ENCODE measurements around the gene FHAD1. TPM values are rescaled to one million over a fixed set of nuclear protein-coding genes. Genes with fewer than 3 reads are reported as not detected.

Gene FHAD1
- polyA plus RNA-seq, 3 donors = 0.67 to 0.69 TPM; not detected in 1

DNA sequence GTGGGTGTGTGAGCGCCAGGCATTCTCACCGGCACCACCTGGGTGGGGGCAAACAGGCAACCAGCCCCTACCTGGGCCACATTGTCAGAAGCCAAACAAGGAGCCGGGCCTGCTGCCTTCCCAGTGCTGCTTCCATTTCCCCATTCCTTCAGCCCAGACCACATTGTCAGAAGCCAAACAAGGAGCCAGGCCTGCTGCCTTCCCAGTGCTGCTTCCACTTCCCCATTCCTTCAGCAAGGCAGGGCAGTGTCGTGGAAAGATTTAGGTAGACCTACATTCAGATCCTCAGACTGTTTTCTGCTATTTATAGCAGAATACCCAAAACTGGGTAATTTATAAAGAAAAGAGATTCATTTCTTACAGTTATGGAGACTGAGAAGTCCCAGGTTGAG lies 115.7 kb downstream of the FHAD1 start:
- H3K4me2 ChIP-seq (replicated peaks; ENCODE audit: extremely low read depth, low read length, poor library complexity, severe bottlenecking) = no peak overlapping the region
- H3K9me3 ChIP-seq (replicated peaks in 1 of 2; ENCODE audit: control insufficient read depth in 1 of 2, insufficient read depth in 1 of 2, low read length in 2 of 2) = no peaks in the 10 kb centered on the region
- Mint-ChIP-seq H3K4me3 (no peak overlapping the region), H3K27me3 (ENCODE audit: low read depth in 3 of 3) (peaks cover 2 to 11% (median 8%) of the 10 kb centered on the region in 3 donors), H3K4me1 (peaks cover 7% of the 10 kb centered on the region), H3K36me3 (no peaks in the 10 kb centered on the region), H3K9me3 (peaks cover 0 to 2% (median 0%) of the 10 kb centered on the region in 7 donors), H3K27ac (peak overlapping the region in 1 of 7 donors; percentile 59)
- TF ChIP-seq, protein P1, sequence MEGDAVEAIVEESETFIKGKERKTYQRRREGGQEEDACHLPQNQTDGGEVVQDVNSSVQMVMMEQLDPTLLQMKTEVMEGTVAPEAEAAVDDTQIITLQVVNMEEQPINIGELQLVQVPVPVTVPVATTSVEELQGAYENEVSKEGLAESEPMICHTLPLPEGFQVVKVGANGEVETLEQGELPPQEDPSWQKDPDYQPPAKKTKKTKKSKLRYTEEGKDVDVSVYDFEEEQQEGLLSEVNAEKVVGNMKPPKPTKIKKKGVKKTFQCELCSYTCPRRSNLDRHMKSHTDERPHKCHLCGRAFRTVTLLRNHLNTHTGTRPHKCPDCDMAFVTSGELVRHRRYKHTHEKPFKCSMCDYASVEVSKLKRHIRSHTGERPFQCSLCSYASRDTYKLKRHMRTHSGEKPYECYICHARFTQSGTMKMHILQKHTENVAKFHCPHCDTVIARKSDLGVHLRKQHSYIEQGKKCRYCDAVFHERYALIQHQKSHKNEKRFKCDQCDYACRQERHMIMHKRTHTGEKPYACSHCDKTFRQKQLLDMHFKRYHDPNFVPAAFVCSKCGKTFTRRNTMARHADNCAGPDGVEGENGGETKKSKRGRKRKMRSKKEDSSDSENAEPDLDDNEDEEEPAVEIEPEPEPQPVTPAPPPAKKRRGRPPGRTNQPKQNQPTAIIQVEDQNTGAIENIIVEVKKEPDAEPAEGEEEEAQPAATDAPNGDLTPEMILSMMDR (IDR thresholded peaks at IDR 0.05) = no peak
- no peaks in the 10 kb centered on the region for H3K79me2 ChIP-seq (ENCODE audit: insufficient read depth, low read length)
- H3K4me3 ChIP-seq (replicated peaks in 1 of 3; ENCODE audit: low read depth in 2 of 3, low read length in 3 of 3) = no peak overlapping the region
- no peaks in the 10 kb centered on the region for H3K27me3 ChIP-seq (ENCODE audit: control insufficient read depth in 2 of 2, insufficient read depth in 2 of 2, low read length in 2 of 2)
- no peak overlapping the region for H2AFZ ChIP-seq (ENCODE audit: insufficient read depth, low read depth, low read length, poor library complexity, severe bottlenecking)
- WGBS (ENCODE audit: insufficient coverage) = 64% methylated on average over 3 of the region's 4 CpGs
- H3K4me1 ChIP-seq (ENCODE audit: control insufficient read depth in 1 of 2, insufficient read depth in 2 of 2, low read length in 2 of 2) = no peaks in the 10 kb centered on the region
- no peak overlapping the region for H3K27ac ChIP-seq (ENCODE audit: low read depth in 1 of 2, low read length in 2 of 2)
- H4K20me1 ChIP-seq (ENCODE audit: insufficient read depth, low read length) = no peaks in the 10 kb centered on the region
- H3K36me3 ChIP-seq (replicated peaks in 1 of 2; ENCODE audit: control insufficient read depth in 1 of 2, insufficient read depth in 2 of 2, low read length in 2 of 2) = no peaks in the 10 kb centered on the region
- intact Hi-C loops (cut with micrococcal nuclease) = loop anchor here in 1 of 2 donors (5.0 kb wide), 1 partner anchor 35 kb away; no protein-coding TSS in a partner anchor
- H3K9ac ChIP-seq (ENCODE audit: insufficient read depth, low read length, poor library complexity, severe bottlenecking) = no peak overlapping the region
- peak in 2 of 3 donors; percentile 24 to 41 for DNase-seq

DNA sequence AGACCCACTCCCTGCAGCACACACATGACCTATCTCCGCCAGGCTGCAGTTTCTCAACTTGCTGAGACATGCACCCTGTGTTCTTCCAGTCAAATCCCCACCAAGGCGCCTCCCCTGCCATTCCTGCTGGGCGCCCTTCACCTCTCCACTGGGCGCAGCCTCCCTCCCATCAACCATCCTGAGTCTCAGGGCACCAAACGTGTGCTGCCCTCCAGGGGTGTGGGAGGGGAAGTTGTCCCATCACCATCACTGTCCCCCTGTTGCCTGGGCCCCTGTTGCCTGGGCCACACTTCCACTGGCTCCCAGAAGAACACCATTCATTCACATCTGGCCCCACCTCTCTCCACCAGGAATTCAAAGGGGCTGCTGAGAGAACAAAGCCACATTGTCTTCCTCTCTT lies 117.7 kb downstream of the FHAD1 start:
- no peak overlapping the region for H3K4me3 Mint-ChIP-seq
- H3K4me1 ChIP-seq (ENCODE audit: control insufficient read depth in 1 of 2, insufficient read depth in 2 of 2, low read length in 2 of 2) = no peaks in the 10 kb centered on the region
- DNase-seq = peak in 2 of 3 donors; percentile 18 to 24
- intact Hi-C loops (cut with micrococcal nuclease) = loop anchor here in 1 of 2 donors (5.0 kb wide), 1 partner anchor 37 kb away; no protein-coding TSS in a partner anchor
- H3K27me3 Mint-ChIP-seq (ENCODE audit: low read depth in 3 of 3) = peaks cover 2 to 8% (median 3%) of the 10 kb centered on the region in 3 donors
- no peaks in the 10 kb centered on the region for H3K79me2 ChIP-seq (ENCODE audit: insufficient read depth, low read length)
- H3K36me3 Mint-ChIP-seq = no peaks in the 10 kb centered on the region
- TF ChIP-seq, protein P1 (IDR thresholded peaks at IDR 0.05) = peak; percentile 39
- no peak overlapping the region for H3K9ac ChIP-seq (ENCODE audit: insufficient read depth, low read length, poor library complexity, severe bottlenecking)
- H3K36me3 ChIP-seq (replicated peaks in 1 of 2; ENCODE audit: control insufficient read depth in 1 of 2, insufficient read depth in 2 of 2, low read length in 2 of 2) = no peaks in the 10 kb centered on the region
- H3K27ac ChIP-seq (ENCODE audit: low read depth in 1 of 2, low read length in 2 of 2) = no peak overlapping the region
- no peak overlapping the region for H2AFZ ChIP-seq (ENCODE audit: insufficient read depth, low read depth, low read length, poor library complexity, severe bottlenecking)
- WGBS (ENCODE audit: insufficient coverage) = 89% methylated on average over 1 of the region's 5 CpGs
- H3K4me1 Mint-ChIP-seq = peaks cover 7% of the 10 kb centered on the region
- H3K27ac Mint-ChIP-seq = no peak overlapping the region
- no peak overlapping the region for H3K4me2 ChIP-seq (replicated peaks; ENCODE audit: extremely low read depth, low read length, poor library complexity, severe bottlenecking)
- H3K27me3 ChIP-seq (ENCODE audit: control insufficient read depth in 2 of 2, insufficient read depth in 2 of 2, low read length in 2 of 2) = no peaks in the 10 kb centered on the region
- H3K9me3 Mint-ChIP-seq = peaks cover 0 to 2% (median 0%) of the 10 kb centered on the region in 7 donors
- H4K20me1 ChIP-seq (ENCODE audit: insufficient read depth, low read length) = no peaks in the 10 kb centered on the region
- no peak overlapping the region for H3K4me3 ChIP-seq (replicated peaks in 1 of 3; ENCODE audit: low read depth in 2 of 3, low read length in 3 of 3)
- H3K9me3 ChIP-seq (replicated peaks in 1 of 2; ENCODE audit: control insufficient read depth in 1 of 2, insufficient read depth in 1 of 2, low read length in 2 of 2) = no peaks in the 10 kb centered on the region
